Raji (cell line): ENCODE results near the gene AIG1.

Experiments used
- POLR2A ChIP-seq: IDR thresholded peaks from 2 replicates; pipeline ENCODE4 v1.6.1; 2011; ENCODE audit warnings: low read depth, low read length, control low read depth; ENCODE audit not compliant: insufficient read depth

The AIG1 gene

GRCh38 chr6:143299253-143300166, 238.8 kb downstream of the AIG1 start:
- no peak for TF ChIP-seq POLR2A

GRCh38 chr6:143301188-143301587, 240.5 kb downstream of the AIG1 start:
- TF ChIP-seq POLR2A: no peak

GRCh38 chr6:143313163-143313562, 252.5 kb downstream of the AIG1 start:
- no peak for TF ChIP-seq POLR2A

GRCh38 chr6:143321491-143322086, 260.9 kb downstream of the AIG1 start:
- no peak for TF ChIP-seq POLR2A

- TF ChIP-seq POLR2A: no peak
Measured at GRCh38 chr6:143322386-143322785, 261.7 kb downstream of the AIG1 start.

- TF ChIP-seq POLR2A: no peak
Measured at GRCh38 chr6:143323729-143324470, 263.2 kb downstream of the AIG1 start.

- TF ChIP-seq POLR2A: no peak
Measured at GRCh38 chr6:143325379-143326140, 264.9 kb downstream of the AIG1 start.

GRCh38 chr6:143328876-143329275, 268.2 kb downstream of the AIG1 start:
- TF ChIP-seq POLR2A: no peak

GRCh38 chr6:143329323-143329722, 268.6 kb downstream of the AIG1 start:
- no peak for TF ChIP-seq POLR2A

GRCh38 chr6:143331362-143331761, 270.7 kb downstream of the AIG1 start:
- TF ChIP-seq POLR2A: no peak

- no peak for TF ChIP-seq POLR2A
Measured at GRCh38 chr6:143332153-143332845, 271.6 kb downstream of the AIG1 start.

- TF ChIP-seq POLR2A: no peak
Measured at GRCh38 chr6:143333081-143333480, 272.4 kb downstream of the AIG1 start.

GRCh38 chr6:143333749-143334520, 273.2 kb downstream of the AIG1 start:
- TF ChIP-seq POLR2A: no peak

GRCh38 chr6:143335865-143336264, 275.2 kb downstream of the AIG1 start:
- TF ChIP-seq POLR2A: no peak
